NCI-H2227 treated with DMSO at 0.1 percent for 48 hours (cell line): ENCODE results near the gene MFN2.
A peak's percentile ranks its signal among the peaks of the same experiment; 100 is the strongest.

Experiments used
- DNase-seq: peaks from one replicate; lab custom pipeline; 2025; lab: John Stamatoyannopoulos, UW

Gene MFN2

DNA sequence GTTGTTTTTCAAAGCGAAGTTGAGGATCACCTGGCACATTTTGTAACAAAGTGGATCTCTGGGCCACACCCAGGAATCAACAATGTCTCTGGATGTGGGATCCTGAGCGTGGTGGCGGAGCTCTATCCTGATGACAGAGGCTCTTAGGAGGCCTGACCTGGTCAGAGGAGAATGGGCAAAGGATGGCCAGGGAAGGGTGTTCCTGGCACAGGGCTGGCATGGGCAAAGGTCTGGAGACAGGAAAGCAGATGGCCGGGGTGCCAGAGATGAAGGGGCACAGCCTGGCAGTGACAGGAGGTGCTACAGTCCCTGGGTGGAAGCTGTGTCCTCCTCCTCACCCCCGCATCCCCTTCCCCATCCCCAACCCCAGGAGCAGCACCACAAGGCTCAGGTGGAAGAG, 20.0 kb upstream of the MFN2 start:
- DNase-seq = no peak

DNA sequence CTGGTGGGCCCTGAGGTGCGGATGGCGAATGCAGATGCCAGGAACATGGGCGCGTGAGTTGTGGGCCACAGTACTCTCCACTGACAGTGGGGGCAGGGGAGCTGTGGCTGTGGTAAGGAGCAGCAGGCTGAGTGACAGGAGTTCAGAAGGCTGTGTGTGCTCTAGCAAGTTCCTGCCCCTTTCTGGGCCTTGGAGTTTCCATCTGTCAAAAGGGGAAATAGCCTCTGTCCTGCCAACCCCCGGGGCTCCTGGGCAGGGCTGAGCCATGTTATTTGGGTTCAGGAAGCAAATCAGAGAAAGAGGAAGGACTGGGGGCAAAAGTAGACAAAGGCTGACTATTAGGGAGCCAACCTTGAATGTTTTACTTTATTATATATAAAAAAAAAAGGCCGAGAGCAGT, 19.5 kb upstream of the MFN2 start:
- DNase-seq = no peak

- DNase-seq = no peak
These were observed 19.0 kb upstream of the MFN2 start for GRCh38 chr1:11961230-11961629.

GRCh38 chr1:11963622-11964021, 16.6 kb upstream of the MFN2 start:
- no peak for DNase-seq

DNA sequence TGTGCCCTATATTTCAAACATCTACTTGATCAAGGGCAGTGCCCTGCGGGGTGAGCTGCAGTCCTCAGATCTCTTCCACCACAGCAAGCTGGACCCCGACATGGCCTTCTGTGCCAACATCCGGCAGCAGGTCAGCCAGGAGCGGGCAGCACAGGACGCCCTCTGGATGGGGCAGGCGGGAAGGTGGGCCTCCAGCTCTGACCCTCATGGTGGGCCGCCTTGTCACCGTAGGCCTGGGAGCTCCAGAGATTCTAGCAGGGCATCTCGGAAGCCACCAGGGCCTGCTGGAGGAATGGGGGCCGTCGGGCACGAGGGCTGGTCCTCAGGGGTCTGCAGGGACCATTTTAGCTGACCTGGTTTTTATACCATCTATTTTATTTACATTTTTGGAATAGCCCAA, 15.6 kb upstream of the MFN2 start:
- DNase-seq = no peak

GRCh38 chr1:11967028-11967547, 13.2 kb upstream of the MFN2 start:
- peak; percentile 38 for DNase-seq

- DNase-seq = no peak
These were observed 9.6 kb upstream of the MFN2 start for GRCh38 chr1:11970441-11971185.

DNA sequence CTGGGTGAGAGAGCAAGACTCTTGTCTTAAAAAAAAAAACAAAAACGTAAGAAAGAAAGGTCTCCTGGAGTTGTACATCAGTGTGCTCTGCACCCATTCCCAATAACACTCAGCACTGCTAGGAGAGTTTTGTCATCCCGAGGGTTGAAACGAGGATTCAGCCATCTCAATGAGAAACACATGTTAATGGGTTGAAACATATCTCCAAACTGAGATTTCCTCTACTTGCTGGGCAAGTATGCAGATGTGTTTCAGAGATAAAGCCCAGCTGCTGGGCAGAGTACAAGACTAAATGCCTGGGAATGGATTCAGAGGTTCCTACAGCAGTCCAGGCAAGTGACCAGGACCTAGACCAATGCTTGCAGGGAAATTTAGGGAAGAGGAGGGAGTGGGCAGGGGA, 2.6 kb upstream of the MFN2 start:
- no peak for DNase-seq

DNA sequence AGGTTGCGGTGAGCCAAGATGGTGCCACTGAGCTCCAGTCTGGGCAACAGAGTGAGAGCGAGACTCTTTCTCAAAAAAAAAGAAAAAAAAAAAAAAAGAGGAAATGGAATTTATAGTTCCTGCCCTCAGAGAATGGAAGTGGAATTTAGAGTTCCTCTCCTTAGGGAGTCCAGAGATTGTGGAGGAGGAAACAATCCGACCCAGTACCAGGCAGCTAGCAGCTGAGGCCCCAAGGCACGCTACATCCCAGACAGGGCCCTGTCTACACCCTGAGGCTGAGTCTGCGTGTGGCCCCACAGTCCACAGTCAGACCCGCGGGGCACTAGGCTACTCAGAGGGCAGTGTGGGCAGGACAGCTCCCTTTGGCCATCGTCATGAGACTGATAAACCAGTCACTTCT, 1.9 kb upstream of the MFN2 start:
- no peak for DNase-seq

DNA sequence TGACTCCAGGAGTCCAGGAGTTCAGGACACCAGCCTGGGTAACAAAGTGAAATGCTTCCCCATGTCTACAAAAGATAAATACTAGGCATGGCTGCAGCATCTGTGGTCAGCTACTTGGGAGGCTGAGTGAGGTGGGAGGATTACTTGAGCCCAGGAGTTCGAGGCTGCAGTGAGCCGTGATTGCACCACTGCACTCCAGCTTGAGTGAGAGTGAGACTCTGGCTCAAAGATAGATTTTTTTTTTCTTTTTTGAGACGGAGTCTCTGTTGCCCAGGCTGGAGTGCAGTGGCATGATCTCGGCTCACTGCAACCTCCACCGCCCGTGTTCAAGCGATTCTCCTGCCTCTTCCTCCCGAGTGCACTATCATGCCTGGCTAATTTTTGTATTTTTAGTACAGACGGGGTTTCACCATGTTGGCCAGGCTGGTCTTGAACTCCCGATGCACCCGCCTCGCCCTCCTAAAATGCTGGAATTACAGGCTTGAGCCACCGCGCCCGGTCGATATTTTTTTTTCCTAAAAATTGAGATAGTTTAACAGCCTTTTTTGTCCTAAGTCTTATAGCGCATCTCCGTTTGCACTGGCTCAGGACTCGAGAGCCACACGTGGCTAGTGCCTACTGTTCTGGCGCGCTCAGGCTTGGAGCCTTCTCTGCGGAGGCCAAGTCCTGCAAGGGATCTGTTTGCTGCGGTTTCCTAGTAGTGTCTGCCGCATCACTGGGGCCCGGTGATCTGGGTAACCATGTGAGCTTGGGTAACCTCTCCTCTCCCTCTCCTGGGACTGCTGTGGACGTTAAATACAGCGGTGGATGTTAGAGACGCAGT, 1.0 kb upstream of the MFN2 start:
- DNase-seq = no peak

DNA sequence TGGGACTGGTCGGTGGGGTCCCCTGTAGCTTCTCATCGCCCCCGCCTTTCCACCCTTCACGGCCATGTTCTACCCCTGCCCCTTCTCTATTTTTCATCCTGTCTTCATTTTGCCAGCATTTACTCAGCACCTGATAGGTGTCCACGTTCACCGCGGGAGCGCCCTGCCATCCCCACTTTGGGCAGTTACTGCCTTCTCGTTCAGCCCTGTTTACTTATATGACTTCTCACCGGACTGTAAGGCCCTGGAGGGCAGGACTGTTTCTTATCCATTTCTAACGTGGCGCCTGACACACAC, 380 bp downstream of the MFN2 start:
- DNase-seq = no peak

- no peak for DNase-seq
These were observed 1.2 kb downstream of the MFN2 start for GRCh38 chr1:11981378-11982009.

GRCh38 chr1:11982010-11982392, 1.8 kb downstream of the MFN2 start:
- no peak for DNase-seq

GRCh38 chr1:11984121-11984520, 3.9 kb downstream of the MFN2 start:
- no peak for DNase-seq

- no peak for DNase-seq
These were observed 4.3 kb downstream of the MFN2 start for GRCh38 chr1:11984576-11984975.

- DNase-seq = no peak
These were observed 4.9 kb downstream of the MFN2 start for GRCh38 chr1:11985171-11985570.

- no peak for DNase-seq
These were observed 5.6 kb downstream of the MFN2 start for GRCh38 chr1:11985851-11986250.

- no peak for DNase-seq
These were observed 9.4 kb downstream of the MFN2 start for GRCh38 chr1:11989669-11990068.

- DNase-seq = no peak
These were observed 10.2 kb downstream of the MFN2 start for GRCh38 chr1:11990303-11991032.

DNA sequence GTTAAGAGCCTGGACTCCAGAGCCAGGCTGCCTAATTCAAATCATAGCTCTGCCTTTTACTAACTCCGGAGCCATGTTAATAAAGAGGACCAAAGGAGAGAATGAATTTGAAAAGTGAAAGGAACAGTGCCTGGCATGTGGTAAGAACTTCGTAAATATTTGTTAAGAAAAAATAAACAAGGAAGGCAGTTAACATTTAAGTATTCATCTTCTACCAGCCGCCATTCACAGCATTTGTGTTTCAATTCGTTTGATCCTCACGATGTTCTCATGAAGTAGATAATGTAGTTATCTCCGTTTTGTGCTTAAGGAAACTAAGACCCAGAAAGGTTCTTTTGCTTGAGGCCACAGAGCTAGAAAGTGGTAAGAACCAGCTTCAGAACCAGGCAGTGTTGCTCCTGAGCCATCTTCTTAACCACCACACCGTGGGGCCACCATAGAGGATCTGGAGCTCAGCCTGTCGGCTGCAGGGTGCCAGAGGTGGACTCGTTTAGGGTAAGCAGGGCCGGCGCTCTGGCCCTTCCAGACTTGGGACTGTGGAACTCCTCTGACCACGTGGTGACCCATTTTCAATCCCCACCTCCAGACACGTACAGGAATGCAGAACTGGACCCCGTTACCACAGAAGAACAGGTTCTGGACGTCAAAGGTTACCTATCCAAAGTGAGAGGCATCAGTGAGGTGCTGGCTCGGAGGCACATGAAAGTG, 11.9 kb downstream of the MFN2 start:
- DNase-seq = no peak

GRCh38 chr1:11997081-11997850, 17.0 kb downstream of the MFN2 start:
- DNase-seq = no peak
